GM12875 (cell line): ENCODE measurements around the gene IFT57.

Experiments
- H3K4me3 ChIP-seq: one replicate; pipeline ENCODE4 v1.5.1; 2011; ENCODE audit warnings: low read depth, low read length, control low read depth
- TF ChIP-seq, protein P1 (sequence below): IDR thresholded peaks from 2 replicates; pipeline ENCODE4 v1.5.1; 2011; ENCODE audit warnings: low read depth, mild to moderate bottlenecking, control low read depth, inconsistent platforms, low read length, moderate library complexity, borderline replicate concordance; ENCODE audit not compliant: insufficient read depth

IFT57 gene

DNA sequence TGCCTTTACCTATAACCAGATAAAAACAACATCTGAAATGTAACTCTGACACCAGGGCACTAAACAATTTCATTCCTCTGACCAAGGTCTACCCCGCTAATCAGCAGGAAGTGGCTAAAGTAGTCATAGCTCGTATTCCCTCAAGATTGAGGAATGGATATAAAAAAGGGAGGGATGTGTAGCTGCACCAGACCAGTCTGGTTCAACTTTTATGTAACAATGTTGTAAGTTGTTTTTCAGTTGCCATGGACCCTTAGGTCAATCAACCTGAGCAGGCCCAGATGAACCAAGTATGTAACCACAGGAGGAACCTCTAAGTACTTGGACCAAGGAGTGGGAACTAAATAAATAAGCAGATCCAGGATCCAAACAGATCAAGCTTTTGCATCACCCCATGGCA lies 28.4 kb upstream of the IFT57 start:
- no peak overlapping the region for H3K4me3 ChIP-seq
- TF ChIP-seq, protein P1, sequence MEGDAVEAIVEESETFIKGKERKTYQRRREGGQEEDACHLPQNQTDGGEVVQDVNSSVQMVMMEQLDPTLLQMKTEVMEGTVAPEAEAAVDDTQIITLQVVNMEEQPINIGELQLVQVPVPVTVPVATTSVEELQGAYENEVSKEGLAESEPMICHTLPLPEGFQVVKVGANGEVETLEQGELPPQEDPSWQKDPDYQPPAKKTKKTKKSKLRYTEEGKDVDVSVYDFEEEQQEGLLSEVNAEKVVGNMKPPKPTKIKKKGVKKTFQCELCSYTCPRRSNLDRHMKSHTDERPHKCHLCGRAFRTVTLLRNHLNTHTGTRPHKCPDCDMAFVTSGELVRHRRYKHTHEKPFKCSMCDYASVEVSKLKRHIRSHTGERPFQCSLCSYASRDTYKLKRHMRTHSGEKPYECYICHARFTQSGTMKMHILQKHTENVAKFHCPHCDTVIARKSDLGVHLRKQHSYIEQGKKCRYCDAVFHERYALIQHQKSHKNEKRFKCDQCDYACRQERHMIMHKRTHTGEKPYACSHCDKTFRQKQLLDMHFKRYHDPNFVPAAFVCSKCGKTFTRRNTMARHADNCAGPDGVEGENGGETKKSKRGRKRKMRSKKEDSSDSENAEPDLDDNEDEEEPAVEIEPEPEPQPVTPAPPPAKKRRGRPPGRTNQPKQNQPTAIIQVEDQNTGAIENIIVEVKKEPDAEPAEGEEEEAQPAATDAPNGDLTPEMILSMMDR, result no peak

DNA sequence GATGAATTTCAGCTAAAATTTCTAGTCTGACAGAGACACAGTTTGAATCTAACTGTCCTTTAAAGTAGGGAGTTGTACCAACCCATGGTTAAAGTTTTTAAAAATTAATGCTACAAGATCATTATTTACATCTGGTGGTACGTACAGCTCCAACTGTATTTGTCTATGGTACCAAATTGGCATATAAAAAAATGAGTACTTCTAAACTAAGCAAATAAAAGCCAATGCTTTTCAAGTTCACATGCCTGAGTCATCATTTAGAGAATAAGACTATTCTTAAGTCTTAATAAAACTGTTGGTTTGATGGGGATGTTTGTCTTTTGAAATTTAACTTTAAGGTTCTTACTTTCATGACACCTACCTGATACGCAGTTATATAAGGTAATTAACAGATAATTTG lies 21.0 kb upstream of the IFT57 start:
- TF ChIP-seq, protein P1, result no peak
- no peak overlapping the region for H3K4me3 ChIP-seq

DNA sequence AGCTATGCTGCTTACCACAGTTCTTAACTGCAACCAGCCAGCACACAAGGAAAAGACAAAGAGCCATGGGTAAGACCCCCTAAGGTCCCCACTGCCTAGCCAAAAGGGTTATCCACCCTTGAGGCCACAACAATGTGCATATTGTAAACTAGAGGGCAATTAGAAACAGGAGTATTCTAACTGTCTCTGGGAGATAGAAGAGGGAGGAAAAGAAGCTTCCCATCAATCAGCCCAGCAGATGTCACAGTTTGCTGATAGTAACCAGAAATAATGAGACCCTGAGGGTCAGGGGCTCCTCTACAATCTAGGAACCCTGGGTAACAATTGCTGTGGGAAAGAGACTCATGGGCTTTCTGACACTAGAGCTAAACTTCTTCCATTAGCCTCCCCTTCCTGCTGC lies 20.6 kb upstream of the IFT57 start:
- no peak overlapping the region for H3K4me3 ChIP-seq
- TF ChIP-seq, protein P1, result no peak

DNA sequence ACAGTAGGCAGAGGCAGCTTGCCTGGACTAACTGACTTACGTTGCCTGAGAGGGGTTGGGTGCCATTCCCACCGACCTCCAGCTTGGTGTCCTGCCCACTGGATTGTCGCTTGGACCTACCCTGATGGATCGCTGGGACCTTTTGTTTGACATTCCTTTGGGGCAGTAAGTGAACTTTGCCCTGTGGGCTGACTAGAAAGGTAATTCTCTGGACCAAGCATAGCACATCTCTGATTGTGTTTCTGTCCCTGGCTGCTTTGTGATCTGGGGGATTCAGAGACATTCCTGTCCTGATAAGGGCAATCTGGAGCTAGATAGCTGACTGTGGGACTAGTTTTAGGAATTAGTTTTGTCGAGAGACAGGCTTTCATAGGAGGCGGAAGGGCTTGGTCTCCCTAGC lies 19.5 kb upstream of the IFT57 start:
- H3K4me3 ChIP-seq, result no peak overlapping the region
- TF ChIP-seq, protein P1, result no peak

DNA sequence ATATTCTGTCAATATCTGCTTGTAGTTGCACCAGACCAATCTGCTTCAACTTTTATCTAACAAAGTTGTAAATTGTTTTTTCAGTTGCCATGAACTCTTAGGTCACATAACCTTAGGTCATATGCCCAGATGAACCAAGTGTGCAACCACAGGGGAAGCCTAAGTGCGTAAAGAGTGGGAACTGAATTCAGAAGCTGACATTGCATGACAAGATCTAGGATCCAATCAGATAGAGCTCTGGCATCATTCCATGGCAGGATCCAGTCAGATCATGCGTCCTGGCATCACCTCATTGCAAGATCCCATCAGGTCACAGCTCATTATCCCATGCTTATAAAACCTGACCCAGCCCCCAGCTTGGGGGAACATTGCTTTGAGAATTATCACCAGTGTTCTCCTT lies 18.9 kb upstream of the IFT57 start:
- no peak overlapping the region for H3K4me3 ChIP-seq
- TF ChIP-seq, protein P1, result no peak

DNA sequence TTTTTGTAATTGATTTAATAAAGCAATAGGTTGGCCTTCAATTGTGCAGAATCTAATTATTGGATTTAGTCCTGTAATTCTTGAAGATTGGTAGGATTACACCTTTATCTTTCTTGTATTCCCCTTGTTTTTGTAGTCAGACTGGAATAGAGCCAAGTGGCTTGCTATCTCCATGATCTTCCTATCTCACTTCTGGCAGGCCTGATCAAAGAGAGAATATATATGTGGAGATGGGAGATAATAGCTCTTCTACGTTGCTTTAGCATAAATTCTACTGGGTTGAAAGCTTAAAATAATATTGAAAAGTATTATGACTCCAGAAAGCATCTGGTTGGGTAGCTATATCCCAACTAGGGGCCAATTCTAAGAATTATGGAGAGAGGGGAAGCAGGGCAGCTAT lies 16.9 kb upstream of the IFT57 start:
- TF ChIP-seq, protein P1, result no peak
- H3K4me3 ChIP-seq, result no peak overlapping the region

DNA sequence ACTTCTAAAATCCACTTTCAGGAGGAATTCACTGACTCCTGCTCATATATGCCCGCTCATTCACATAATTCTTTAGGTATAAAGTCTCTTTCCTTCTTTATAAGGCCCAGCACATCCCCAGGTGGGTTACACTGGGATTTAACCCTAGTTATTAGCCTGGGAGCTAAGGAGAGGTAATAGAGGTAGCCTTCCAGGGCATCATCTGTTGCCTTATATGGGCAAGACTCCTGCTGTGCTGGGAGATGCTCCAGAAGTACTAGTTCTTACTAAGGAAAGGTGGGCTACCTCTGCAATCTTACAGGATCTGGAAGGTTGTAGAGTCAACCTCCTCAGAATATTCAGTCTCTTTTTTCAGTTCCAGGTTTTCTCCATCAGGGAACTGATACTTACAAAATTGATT lies 13.1 kb upstream of the IFT57 start:
- TF ChIP-seq, protein P1, result no peak

More for the DNA sequence above, 13.1 kb upstream of the IFT57 start:
- no peak overlapping the region for H3K4me3 ChIP-seq
